Hepatocyte (in vitro differentiated cells): ENCODE results near the gene RCCD1. TPM values are rescaled to one million over a fixed set of nuclear protein-coding genes. Genes with fewer than 3 reads are reported as not detected.

Source experiments
- DNase-seq: peaks from one replicate; pipeline ENCODE4 v3.0.0-alpha.2; 2016; ENCODE audit warnings: low spot score
- H2AFZ ChIP-seq: fragments of 200-600 bp; sonication (generic); 2 replicates; pipeline ENCODE4 v1.6.0; 2016; ENCODE audit warnings: antibody characterized with exemption, mild to moderate bottlenecking
- H3K27ac ChIP-seq: fragments of 200-600 bp; sonication (generic); 2 replicates; pipeline ENCODE4 v1.5.1; 2016; ENCODE audit warnings: mild to moderate bottlenecking
- H3K27me3 ChIP-seq: fragments of 200-600 bp; sonication (generic); 2 replicates; pipeline ENCODE4 v1.6.1; 2016
- H3K36me3 ChIP-seq: fragments of 200-600 bp; sonication (generic); replicated peaks from 2 replicates; pipeline ENCODE4 v1.5.1; 2016; ENCODE audit warnings: low read depth; ENCODE audit not compliant: insufficient read depth
- H3K4me1 ChIP-seq: fragments of 200-600 bp; sonication (generic); 2 replicates; pipeline ENCODE4 v1.5.1; 2016; ENCODE audit warnings: mild to moderate bottlenecking, moderate library complexity; ENCODE audit not compliant: insufficient read depth
- H3K4me2 ChIP-seq: fragments of 200-600 bp; sonication (generic); 2 replicates; pipeline ENCODE4 v1.6.0; 2016
- H3K4me3 ChIP-seq: fragments of 200-600 bp; sonication (generic); 2 replicates; pipeline ENCODE4 v1.5.1; 2016; ENCODE audit warnings: mild to moderate bottlenecking
- H3K79me2 ChIP-seq: fragments of 200-600 bp; sonication (generic); 2 replicates; pipeline ENCODE4 v1.6.0; 2017; ENCODE audit warnings: mild to moderate bottlenecking
- H3K9me2 ChIP-seq: fragments of 200-600 bp; sonication (generic); replicated peaks from 2 replicates; pipeline ENCODE4 v1.6.0; 2017; ENCODE audit warnings: mild to moderate bottlenecking; ENCODE audit not compliant: insufficient read depth
- H3K9me3 ChIP-seq: fragments of 200-600 bp; sonication (generic); 2 replicates; pipeline ENCODE4 v1.5.1; 2016; ENCODE audit warnings: low read depth, mild to moderate bottlenecking
- H4K20me1 ChIP-seq: fragments of 200-600 bp; sonication (generic); 2 replicates; pipeline ENCODE4 v1.6.0; 2016; ENCODE audit warnings: mild to moderate bottlenecking; ENCODE audit not compliant: insufficient read depth, poor library complexity, severe bottlenecking
- CTCF ChIP-seq: fragments of 200-600 bp; sonication (generic); IDR thresholded peaks from 2 replicates; pipeline ENCODE4 v1.5.1; 2016; ENCODE audit warnings: antibody characterized with exemption, mild to moderate bottlenecking; ENCODE audit not compliant: poor library complexity
- EZH2 ChIP-seq: fragments of 200-600 bp; sonication (generic); IDR thresholded peaks from 2 replicates; pipeline ENCODE4 v1.6.1; 2016; ENCODE audit warnings: antibody characterized with exemption, mild to moderate bottlenecking, borderline replicate concordance
- EZH2phosphoT487 ChIP-seq: fragments of 200-600 bp; sonication (generic); IDR thresholded peaks from one replicate; pipeline ENCODE4 v1.6.1; 2018; ENCODE audit warnings: antibody characterized with exemption, mild to moderate bottlenecking, low read depth, moderate library complexity; ENCODE audit not compliant: unreplicated experiment, severe bottlenecking
- WGBS: methylation state at CpG from one replicate; pipeline ENCODE4 v1.1.6; 2016; ENCODE audit warnings: low lambda C conversion rate; ENCODE audit errors: missing lambda C conversion rate; 5-methylcytosine and 5-hydroxymethylcytosine counted together
- polyA plus RNA-seq: library from polyadenylated mRNA; unstranded; fragments of >200 nt; fragmentation: Nextera tagmentation; extraction: Ambion mirVana; gene quantifications from 2 replicates; pipeline ENCODE4 v1.2.1, GENCODE V29; 2016
- total RNA-seq: library from RNA; depleted of rRNA; stranded (reverse); fragments of >200 nt; gene quantifications from 2 replicates; pipeline ENCODE4 v1.2.3, GENCODE V29; 2014

Gene RCCD1
- total and polyA plus RNA-seq, 2 experiments from 2014 or later, result 9.5 to 11.2 TPM

- Histone ChIP-seq H3K27me3 (no peaks in the 10 kb centered on the region), H3K36me3 (no peaks in the 10 kb centered on the region), H4K20me1 (no peaks in the 10 kb centered on the region), H3K4me1 (peaks cover 14% of the 10 kb centered on the region), H3K79me2 (peaks cover 97% of the 10 kb centered on the region), H3K4me3 (no peak overlapping the region), H3K9me3 (no peaks in the 10 kb centered on the region), H3K27ac (no peak overlapping the region), H2AFZ (no peak overlapping the region), H3K4me2 (no peak overlapping the region), H3K9me2 (no peaks in the 10 kb centered on the region)
- no peak for TF ChIP-seq EZH2phosphoT487
- no peak for TF ChIP-seq CTCF
- TF ChIP-seq EZH2, result no peak
- DNase-seq, result no peak
- 94% methylated on average over 7 of the region's 7 CpGs for WGBS
These were observed 34.5 kb downstream of the RCCD1 start for GRCh38 chr15:90989040-90989768.

GRCh38 chr15:90990446-90990845 is 35.8 kb downstream of the RCCD1 start:
- no peak overlapping the region for H2AFZ ChIP-seq
- H3K27me3 ChIP-seq, result no peaks in the 10 kb centered on the region
- H4K20me1 ChIP-seq, result no peaks in the 10 kb centered on the region
- no peaks in the 10 kb centered on the region for H3K36me3 ChIP-seq
- H3K4me3 ChIP-seq, result no peak overlapping the region
- no peaks in the 10 kb centered on the region for H3K9me2 ChIP-seq
- no peaks in the 10 kb centered on the region for H3K9me3 ChIP-seq
- DNase-seq, result no peak
- H3K4me2 ChIP-seq, result no peak overlapping the region
- TF ChIP-seq EZH2 (no peak), EZH2phosphoT487 (no peak), CTCF (no peak)
- 99% methylated on average over 4 of the region's 4 CpGs for WGBS
- peaks cover 84% of the 10 kb centered on the region for H3K79me2 ChIP-seq
- H3K4me1 ChIP-seq, result peaks cover 14% of the 10 kb centered on the region
- H3K27ac ChIP-seq, result no peak overlapping the region

GRCh38 chr15:90991587-90992285 is 37.1 kb downstream of the RCCD1 start:
- DNase-seq, result no peak
- Histone ChIP-seq H3K79me2 (peaks cover 71% of the 10 kb centered on the region), H3K27me3 (no peaks in the 10 kb centered on the region), H3K27ac (peak overlapping the region; percentile 30), H3K36me3 (no peaks in the 10 kb centered on the region), H3K9me2 (no peaks in the 10 kb centered on the region), H3K4me3 (no peak overlapping the region), H3K4me1 (peaks cover 14% of the 10 kb centered on the region), H4K20me1 (no peaks in the 10 kb centered on the region), H3K4me2 (peak overlapping the region; percentile 25), H3K9me3 (no peaks in the 10 kb centered on the region), H2AFZ (no peak overlapping the region)
- WGBS, result 70% methylated on average over 6 of the region's 6 CpGs
- TF ChIP-seq CTCF, result no peak
- TF ChIP-seq EZH2, result no peak
- TF ChIP-seq EZH2phosphoT487, result no peak
